CD4-positive, alpha-beta T cell treated with Interleukin-15 for 4 hours (primary cell): ENCODE data around the gene TOR1B.
"Not testable (repeated sequence)": the region's sequence is repeated elsewhere in the genome, so short reads cannot be mapped to it uniquely, and the experiment has no call there.

Source experiments
- DNase-seq: peaks from one replicate; pipeline ENCODE4 v3.0.0-alpha.2; 2020; ENCODE audit warnings: low spot score

The TOR1B gene, protein sequence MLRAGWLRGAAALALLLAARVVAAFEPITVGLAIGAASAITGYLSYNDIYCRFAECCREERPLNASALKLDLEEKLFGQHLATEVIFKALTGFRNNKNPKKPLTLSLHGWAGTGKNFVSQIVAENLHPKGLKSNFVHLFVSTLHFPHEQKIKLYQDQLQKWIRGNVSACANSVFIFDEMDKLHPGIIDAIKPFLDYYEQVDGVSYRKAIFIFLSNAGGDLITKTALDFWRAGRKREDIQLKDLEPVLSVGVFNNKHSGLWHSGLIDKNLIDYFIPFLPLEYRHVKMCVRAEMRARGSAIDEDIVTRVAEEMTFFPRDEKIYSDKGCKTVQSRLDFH

DNA sequence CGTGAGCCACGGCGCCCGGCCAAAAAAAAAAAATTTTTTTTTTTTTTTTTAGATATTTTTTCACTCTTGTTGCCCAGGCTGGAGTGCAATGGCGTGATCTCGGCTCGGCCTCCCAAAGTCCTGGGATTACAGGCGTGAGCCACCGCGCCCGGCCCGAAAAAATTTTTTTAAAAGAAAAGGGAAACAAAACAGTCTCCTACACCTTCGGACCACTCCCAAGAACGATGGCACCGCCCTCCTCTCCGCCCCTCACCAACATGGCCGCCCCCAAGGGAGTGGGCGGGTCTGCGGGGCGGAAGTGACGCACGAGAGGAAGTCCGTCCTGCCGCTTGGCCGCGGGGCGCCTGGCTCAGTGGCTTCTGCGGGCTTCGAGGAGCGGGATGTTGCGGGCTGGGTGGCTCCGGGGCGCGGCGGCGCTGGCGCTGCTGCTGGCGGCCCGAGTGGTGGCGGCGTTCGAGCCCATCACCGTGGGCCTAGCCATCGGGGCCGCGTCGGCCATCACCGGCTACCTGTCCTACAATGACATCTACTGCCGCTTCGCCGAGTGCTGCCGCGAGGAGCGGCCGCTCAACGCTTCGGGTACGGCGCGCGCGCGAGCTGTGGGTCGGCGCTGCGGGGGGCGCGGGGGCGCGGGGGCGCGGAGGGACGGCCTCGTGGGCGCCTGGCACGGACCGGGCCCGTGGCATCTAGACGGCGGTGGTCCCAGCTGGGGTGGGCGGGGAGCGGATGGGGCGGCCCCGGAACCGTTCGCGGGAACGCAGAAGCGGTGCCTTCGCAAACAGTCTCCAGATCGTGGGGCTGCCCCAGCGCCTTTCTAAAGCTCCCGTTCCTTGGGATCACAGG lies at the start of gene TOR1B:
TOR1B (plus strand) TSS at position 352 of the 843 bp plus-strand sequence; CDS start at position 381, 29 bp downstream.
- peak; percentile 95 for DNase-seq

DNA sequence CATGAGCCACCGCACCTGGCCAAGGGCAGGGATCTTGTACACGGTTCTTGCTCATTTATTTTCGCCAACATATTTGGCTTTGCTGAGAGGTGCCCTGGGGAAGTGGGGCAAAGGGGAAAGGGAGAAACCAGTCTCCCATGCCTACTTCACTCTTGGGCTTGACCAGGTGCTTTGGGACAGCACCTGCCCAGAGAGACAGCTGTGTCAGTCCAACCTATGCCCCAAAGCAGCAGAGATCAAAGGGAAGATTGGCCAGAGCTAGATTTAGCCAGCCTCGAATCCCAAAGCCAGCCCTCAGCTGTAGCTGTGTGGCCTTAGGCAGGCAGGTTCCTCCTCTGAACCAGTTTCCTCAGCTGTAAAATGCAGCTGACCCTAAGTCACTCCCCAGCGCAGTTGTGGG lies 47.8 kb upstream of the TOR1B start:
- no peak for DNase-seq

DNA sequence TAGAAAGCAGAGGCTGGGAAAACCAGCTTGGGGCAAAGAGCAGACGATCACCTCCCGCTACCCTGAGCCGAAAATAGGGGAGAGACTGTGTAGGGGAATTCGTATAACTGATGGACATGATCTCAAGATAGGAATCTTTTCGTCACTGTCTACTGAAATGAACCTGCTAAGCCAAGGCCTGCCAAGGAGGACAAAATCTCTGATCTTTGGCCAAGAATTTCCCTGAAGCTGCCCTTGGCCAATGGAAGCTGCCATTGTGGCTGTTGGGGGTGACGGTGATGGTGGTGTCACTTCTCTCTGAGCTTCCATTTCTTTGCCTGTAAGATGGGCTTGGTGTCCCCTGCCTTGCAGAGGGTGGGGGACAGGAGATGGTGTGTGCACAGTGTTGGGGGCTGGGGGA lies 46.8 kb upstream of the TOR1B start:
- DNase-seq = no peak

DNA sequence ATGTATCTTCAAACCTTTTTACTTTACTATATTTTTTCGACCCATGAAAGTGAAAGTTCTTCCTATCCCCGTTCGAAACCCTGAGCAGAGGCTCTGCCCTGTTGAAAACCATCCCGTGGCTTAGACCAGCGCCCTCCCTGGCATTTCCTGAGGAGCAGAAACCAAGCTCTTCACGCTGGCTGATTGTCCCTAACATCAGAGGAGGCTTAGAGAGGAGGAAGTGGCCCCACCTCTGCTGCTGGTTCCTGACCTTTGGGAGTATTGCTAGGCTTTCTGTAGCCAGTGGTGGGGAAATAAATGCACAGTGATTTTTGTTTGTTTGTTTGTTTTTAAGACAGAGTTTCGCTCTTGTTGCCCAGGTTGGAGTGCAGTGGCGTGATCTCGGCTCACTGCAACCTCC lies 45.9 kb upstream of the TOR1B start:
- DNase-seq = no peak

DNA sequence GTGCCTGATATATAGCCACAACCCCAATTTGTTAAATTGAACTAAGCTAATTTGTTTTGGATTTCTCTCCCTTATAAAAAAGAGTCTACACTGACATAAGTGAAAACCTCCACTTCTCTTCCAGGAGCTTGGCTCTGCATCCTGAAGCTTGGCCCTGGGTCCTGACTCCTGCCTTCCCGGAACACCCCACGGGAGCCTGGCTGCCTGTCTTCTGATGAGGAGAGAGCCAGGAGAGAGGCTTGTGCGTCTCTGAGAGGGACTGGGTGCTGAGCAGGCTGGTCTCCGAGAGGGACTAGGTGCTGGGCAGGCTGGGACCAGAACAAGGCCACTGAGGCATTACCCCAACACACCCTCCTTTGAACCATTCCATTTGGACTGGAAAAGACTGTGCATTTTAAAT lies 43.7 kb upstream of the TOR1B start:
- DNase-seq = no peak

DNA sequence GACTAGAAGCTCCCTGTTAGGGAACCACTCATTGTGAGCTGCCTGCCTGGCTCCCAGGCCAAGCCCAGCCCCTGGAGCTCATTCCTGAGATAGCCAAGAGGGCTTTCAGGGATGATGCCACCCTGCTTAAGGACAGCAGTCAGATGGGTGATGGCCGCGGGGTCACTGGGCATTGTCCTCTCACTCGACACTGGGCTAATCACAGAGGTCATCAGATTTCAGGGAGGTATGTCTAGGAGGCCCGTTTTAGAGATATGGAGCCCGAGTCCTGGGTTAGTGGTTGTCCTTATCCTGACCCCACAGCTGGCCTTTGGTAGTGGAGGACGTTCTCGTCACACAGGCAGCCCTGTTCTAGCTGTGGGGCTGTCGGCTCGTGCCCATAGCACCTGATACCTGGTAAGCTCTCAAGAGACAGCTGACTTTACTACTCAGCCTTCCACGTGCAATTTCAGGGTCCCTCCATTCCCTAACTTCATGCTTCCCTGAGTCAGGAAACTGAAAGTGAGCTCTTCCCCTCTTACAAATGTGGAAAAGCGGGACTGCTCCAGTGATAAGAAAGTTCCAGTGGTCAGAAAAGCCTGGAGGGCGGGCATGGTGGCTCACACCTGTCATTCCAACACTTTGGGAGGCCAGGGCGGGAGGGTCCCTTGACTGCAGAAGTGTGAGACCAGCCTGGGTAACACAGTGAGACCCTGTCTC lies 43.0 kb upstream of the TOR1B start:
- DNase-seq = no peak

DNA sequence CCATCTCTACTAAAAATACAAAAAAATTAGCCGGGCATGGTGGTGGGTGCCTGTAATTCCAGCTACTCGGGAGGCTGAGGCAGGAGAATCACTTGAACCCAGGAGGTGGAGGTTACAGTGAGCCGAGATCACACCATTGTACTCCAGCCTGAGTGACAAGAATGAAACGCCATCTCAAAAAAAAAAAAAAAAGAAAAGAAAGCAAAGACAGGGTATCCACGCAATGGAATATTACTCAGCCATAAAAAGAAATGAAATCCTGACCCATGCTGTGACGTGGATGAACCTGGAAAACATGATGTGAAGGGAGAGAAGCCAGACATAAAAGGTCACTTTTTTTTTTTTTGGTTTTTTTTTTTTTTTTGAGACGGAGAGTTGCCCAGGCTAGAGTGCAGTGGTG lies 42.2 kb upstream of the TOR1B start:
- DNase-seq = not testable (repeated sequence)

DNA sequence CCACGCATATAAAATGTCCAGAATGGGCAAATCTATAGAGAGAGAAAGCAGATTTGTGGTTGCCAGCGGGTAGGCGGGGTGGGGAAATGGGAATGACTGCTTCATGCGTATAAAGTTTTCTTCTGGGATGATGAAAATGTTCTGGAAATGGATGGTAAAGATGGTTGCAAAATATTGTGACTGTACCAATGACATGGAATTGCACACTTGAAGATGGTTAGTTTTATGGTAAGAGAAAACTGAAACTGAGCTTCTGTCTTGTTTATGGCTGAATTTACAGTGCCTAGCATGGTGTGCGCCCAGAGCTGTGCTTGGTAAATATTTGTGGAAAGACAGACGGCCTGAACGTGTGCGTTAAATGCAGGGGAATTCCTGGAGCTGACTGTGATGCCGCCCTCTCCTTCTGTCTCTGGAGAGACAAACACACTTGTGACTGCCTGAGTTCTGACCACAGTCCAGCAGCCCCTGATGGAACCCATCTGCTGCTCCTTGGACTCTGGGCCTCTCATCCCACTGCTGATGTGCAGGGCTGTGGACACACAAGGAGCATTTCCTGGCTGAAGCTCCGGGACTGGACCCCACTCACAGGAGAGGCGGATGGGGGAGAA lies 41.6 kb upstream of the TOR1B start:
- no peak for DNase-seq

DNA sequence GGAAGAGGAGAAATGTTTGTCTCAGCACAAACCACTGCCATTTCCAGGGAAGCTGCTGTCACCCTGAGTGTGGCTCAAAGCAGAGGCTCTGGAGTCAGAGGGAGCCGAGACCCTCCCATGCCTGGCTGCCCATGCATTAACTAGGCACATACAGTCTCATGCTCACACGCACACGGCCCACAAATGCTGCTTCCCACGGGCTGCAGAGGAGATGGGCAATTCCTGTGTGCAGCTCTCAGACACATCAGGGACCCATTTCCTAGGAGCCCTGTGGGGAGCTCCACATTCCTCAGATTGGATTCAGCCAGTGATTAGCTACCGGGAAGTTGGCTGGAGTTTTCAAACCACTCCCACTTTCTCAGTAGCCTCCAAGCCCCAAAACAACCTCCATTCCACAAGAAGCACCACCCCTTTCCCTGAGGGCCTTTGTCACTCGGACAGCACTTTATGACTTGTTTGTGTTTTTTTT lies 41.0 kb upstream of the TOR1B start:
- no peak for DNase-seq

DNA sequence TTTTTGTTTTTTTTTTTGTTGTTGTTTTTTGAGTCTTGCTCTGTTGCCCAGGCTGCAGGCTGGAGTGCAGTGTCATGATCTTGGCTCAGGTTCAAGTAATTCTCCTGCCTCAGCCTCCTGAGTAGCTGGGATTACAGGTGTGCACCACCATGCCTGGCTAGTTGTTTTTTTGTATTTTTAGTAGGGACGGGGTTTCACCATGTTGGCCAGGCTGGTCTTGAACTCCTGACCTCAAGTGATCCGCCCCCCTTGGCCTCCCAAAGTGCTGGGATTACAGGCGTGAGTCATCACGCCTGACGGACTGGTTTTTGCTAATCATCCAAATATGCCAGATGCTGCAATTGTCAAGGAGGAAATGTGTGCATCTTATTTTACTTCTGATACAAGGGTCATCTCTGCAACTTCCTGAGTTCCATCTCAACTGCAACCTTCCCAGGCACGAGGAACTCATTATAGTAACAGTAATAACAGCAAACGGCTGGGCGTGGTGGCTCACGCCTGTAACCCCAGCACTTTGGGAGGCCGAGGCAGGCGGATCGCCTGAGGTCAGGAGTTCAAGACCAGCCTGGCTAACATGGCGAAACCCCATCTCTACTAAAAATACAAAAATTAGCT lies 40.5 kb upstream of the TOR1B start:
- not testable (repeated sequence) for DNase-seq

DNA sequence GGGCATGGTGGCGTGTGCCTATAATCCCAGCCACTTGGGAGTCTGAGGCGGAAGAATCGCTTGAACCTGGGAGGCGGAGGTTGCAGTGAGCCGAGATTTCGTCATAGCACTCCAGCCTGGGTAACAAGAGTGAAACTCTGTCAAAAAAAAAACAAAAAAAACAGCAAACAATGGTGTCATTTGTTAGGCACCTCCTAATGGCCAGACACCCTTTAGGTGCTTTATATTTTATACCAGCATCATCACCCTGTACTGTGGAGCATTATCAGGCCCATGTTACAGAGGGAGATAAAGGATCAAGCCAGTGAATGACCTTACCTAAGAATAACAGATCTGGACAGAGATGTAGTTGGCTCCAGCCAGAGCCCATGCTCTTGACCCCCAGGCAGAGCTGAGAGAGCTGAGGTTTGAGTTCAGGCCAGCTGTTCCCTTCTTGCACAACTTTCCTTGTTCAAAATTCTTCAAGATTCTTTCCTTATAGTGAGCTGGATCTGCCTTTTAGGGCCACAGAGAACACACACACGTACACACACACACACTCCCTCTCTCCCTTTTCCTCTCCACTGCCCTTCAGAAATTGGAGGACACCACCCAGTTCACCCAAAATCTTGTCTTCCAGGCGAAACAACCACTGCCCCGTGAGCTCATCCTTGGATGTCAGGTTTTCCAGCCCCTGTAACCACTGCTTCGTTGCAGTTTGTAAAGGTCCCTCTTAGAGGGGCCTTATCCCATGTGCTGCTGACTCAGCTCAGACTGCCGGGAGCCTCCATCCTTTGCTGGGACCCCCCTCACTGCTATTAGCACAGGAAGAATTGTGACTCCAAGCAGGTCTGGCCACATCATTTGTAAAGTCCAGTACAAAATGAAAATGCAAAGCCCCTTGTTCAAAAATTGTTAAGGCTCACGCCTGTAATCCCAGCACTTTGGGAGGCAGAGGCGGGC lies 39.7 kb upstream of the TOR1B start:
- DNase-seq = no peak

DNA sequence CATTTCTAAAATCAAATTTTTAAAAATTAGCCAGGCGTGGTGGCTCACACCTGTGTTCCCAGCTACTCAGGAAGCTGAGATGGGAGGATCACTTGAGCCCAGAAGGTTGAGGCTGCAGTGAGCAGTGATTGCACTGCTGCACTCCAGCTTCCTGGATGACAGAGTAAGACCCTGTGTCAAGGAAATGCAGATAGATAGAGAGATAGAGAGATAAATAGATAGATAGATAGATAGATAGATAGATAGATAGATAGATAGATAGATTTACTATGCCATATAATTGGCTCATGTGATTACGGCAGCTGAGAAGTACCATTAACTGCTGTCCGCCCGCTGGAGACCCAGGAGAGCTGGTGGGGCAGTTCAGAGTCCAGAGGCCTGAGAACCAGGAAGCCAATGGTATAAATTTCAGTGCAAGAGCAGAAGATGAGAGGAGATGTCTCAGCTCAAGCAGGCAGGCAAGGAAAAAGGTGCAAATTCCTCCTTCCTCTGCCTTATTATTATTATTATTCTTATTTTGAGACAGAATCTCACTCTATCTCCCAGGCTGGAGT lies 37.1 kb upstream of the TOR1B start:
- DNase-seq = no peak

DNA sequence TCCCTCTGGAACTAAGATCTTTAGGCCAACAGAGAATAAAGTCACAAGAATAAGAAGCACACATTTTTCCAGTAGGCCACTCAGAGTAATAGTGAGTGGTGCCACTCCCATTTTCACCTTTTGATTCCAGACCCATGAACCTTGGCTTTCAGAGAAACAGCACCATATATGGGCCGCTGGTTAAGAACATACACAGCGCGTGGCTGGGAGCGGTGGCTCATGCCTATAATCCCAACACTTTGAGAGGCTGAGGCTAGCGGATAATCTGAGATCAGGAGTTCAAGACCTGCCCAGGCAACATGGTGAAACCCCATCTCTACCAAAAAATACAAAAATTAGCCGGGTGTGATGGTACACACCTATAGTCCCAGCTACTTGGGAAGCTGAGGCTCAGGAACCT lies 34.5 kb upstream of the TOR1B start:
- DNase-seq = no peak

DNA sequence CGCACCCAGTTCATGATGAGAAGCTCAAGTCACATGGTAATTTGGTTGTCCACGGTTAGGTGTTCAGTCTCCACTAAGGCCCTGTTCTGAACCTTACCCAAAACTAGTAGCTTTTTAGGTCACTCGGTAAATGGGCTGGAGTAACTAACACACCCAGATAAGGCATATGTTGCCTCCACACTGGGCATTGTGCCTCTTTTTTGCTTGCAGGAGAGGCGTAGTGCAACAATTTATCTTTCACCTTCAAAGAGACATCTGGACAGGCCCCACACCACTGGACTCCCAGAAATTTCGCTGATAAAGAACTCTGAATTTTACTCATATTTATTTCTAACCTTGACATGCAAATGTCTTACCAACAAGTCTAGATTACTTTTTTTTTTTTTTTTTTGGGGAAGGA lies 33.3 kb upstream of the TOR1B start:
- no peak for DNase-seq

DNA sequence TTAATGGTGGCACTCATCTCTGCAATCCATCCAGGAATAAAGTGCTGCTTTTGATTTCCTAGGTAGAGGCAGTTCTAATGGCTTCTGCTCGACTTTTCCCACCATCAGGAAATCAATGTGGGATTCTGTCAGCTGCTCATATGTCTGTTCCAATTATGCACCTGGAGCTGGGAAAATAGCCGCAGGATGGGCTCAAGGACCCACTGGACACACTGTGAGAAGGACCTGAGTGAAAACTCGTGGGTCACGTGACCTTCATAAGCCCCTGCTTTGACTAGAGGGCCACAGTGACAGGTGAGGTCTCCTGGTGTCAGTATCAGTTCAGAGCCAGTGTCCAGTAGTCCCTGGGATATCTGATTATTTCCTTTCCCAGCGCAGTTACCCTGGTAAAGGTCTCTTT lies 32.2 kb upstream of the TOR1B start:
- no peak for DNase-seq

DNA sequence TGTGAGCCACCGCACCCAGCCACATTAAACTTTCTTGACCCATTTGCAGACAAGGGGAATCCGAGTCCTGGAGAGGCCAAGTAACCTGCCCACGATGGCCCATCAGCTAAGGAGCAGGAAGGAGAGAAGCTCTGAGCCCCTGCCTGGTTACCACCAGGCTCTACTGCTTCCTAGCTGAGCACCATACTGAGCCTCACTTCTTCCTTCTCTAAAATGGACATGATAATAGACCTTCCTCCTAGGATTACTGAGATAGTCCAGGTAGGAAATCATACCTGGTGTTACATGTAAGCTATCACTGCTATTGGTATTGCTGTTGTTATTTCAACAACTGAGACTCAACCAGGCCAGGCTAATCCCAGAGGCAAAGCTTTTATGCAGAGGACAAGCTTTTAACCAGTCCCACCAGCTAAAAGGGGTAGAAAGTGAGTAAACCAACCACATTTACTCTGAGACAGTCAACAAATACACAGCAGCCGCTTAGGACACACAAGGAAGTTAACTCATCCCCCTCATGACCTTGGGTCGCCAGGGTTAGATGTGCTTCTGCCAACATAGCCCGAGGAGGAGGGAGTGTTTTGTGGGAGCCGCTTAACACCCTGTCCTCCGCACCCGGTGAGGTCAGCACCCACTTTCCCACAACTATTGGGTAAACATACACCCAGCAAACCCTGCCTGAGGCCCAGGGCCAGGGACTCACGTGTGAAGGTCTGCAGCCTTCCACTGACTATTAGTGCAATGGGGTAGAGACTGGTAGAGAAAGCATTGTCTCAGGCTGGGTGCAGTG lies 29.5 kb upstream of the TOR1B start:
- DNase-seq = no peak

DNA sequence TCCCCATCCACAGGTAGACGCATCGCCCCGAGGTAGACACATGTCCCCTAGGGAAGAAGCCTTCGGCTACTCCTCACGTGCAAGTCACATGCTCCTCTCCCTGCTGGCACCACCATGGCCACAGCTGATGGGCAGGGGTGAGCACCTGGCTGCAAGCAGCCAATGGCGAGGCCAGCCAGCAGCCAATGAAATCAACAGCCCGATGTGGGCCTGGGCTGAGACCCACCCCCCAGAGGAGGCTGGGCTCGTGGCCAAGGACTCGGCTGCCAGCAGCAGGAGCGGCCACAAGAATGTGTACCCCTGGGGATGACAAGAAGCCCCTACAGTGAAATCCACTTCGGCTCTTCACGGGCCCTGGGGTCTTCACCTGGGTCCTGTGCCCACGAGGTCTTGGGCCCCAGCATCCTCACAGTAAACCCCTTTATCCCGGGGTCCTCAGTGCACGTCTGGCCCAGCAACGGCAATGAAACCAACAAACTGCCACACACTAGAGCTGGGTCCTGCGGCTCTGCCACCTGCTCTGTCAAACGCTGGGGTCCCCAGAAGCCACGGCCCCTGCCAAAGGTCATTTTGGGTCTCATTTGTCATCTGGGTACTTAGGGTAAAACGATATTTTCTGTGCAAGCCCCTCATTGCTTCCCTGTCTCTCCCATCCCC lies 28.1 kb upstream of the TOR1B start:
- DNase-seq = no peak

DNA sequence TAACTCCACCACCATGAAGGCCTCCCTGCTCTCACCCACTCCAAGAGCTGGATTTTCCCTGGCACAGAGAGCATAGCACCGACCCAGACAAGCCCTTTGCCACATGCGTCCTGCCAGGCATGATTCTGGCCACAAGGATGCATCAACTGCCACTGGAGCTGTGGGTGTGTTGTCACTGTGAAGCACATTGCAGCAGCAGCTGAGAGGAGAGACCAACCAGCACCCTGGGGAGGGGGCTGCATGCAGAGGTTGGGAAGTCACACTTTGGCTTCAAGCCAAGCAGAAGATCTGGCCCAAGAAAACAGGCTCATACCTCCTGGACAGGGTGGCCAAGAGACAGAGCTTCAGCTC lies 27.6 kb upstream of the TOR1B start:
- no peak for DNase-seq

DNA sequence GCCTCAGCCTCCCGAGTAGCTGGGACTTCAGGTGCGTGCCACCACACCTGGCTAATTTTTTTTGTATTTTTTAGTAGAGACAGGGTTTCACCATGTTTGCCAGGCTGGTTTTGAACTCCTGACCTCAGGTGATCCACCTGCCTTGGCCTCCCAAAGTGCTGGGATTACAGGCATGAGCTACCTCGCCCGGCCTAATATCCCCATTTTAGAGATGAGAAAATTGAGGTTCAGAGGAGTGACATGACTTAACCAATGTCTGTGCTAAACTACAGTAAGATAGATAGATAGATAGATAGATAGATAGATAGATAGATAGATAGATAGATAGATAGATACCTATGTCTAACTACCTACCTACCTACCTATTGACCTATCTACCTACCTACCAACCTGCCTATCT lies 26.9 kb upstream of the TOR1B start:
- not testable (repeated sequence) for DNase-seq
